ENCODE results near the gene MOCOS.

MOCOS gene

GRCh38 chr18:36274083-36274715 lies 86.9 kb downstream of the MOCOS start:
- TF ChIP-seq, protein P1, sequence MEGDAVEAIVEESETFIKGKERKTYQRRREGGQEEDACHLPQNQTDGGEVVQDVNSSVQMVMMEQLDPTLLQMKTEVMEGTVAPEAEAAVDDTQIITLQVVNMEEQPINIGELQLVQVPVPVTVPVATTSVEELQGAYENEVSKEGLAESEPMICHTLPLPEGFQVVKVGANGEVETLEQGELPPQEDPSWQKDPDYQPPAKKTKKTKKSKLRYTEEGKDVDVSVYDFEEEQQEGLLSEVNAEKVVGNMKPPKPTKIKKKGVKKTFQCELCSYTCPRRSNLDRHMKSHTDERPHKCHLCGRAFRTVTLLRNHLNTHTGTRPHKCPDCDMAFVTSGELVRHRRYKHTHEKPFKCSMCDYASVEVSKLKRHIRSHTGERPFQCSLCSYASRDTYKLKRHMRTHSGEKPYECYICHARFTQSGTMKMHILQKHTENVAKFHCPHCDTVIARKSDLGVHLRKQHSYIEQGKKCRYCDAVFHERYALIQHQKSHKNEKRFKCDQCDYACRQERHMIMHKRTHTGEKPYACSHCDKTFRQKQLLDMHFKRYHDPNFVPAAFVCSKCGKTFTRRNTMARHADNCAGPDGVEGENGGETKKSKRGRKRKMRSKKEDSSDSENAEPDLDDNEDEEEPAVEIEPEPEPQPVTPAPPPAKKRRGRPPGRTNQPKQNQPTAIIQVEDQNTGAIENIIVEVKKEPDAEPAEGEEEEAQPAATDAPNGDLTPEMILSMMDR (IDR thresholded peaks at IDR 0.05; ENCODE audit: insufficient read depth, low read depth, low read length, missing control alignments): no peak
- H3K4me3 ChIP-seq (ENCODE audit: low read length): no peak overlapping the region

GRCh38 chr18:36275561-36275960 lies 88.3 kb downstream of the MOCOS start:
- TF ChIP-seq, protein P1 (IDR thresholded peaks at IDR 0.05; ENCODE audit: insufficient read depth, low read depth, low read length, missing control alignments): no peak
- DNase-seq (ENCODE audit: low read depth): no peak
- no peak overlapping the region for H3K4me3 ChIP-seq (ENCODE audit: low read length)

More at GRCh38 chr18:36274083-36274715, 86.9 kb downstream of the MOCOS start:
- DNase-seq (ENCODE audit: low read depth): no peak

DNA sequence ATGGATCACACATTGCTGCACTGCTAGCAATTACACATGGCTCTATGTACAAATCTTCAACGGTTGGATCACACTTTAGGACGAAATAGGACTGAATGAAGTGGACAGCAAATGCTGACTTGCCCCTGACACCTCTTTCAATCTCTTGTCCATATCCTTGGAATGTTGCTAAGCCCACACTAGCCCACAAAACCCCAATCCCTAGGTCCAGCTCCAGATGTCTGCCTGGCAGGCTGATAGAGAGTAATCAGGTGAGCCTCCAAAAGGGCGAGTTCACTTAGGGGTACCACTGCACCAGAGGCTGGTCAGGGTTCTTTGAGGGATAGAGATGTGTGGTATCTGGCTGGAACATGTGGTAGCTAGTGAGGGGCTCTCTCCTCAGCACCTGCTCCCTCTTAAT lies 91.7 kb downstream of the MOCOS start:
- TF ChIP-seq, protein P1 (IDR thresholded peaks at IDR 0.05; ENCODE audit: insufficient read depth, low read depth, low read length, missing control alignments): no peak
- H3K4me3 ChIP-seq (ENCODE audit: low read length): no peak overlapping the region
- no peak for DNase-seq (ENCODE audit: low read depth)

DNA sequence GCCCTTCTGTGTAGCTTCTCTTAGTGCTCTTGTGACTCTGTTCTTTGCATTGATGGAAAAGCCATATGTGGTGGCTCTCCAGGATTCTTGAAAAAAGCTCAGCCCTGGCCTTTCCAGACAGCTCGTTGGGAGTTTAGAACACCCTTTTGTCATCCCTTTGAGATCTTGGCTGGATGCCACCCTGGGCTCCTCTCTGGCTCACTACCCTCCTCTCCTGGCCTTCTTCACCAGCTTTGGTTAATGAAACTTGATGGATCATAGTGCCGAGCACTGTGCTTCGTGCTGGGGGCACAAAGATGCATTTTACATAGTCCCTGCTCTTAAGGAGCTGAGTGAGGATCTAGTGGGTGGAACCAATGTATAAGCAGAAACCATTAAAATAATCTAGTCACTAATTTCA lies 94.6 kb downstream of the MOCOS start:
- TF ChIP-seq, protein P1 (IDR thresholded peaks at IDR 0.05; ENCODE audit: insufficient read depth, low read depth, low read length, missing control alignments): no peak
- no peak overlapping the region for H3K4me3 ChIP-seq (ENCODE audit: low read length)
- DNase-seq (ENCODE audit: low read depth): no peak

DNA sequence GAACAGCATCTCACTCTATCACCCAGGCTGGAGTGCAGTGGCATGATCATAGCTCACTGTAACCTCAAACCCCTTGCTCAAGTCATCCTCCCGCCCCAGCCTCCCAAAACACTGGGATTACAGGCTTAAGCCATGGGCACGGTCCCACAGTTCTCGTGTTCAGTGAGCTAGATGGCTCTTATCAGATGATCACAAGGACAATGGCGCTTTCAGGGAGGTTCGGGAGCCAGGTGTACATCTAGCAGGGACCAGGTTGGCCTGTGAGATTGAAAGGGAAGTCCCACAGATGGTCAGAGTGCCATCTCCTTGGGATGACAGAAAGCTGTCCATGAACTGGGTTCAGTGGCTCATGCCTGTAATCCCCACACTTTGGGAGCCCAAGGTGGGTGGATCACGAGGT lies 96.2 kb downstream of the MOCOS start:
- no peak overlapping the region for H3K4me3 ChIP-seq (ENCODE audit: low read length)
- DNase-seq (ENCODE audit: low read depth): no peak
- TF ChIP-seq, protein P1 (IDR thresholded peaks at IDR 0.05; ENCODE audit: insufficient read depth, low read depth, low read length, missing control alignments): no peak

DNA sequence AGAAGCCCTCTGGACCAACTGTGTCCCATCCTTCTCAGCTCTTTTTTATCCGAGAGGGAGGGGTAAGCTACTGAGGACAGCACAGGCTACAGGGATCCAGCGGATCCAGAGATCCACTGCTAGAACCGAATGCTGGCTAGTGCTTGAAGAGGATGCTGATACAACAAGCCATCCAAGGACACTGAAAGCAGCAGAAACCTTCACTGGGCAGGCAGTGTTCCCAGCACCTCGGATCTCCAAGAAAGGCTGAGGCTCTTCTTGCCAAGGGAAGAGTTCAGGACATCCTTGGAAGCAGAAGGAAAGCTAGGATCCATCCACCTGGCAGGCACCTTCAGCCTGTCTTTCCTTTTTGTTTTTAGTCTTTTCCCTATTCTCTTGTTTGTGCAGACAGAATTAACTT lies 97.0 kb downstream of the MOCOS start:
- TF ChIP-seq, protein P1 (IDR thresholded peaks at IDR 0.05; ENCODE audit: insufficient read depth, low read depth, low read length, missing control alignments): no peak
- H3K4me3 ChIP-seq (ENCODE audit: low read length): no peak overlapping the region
- DNase-seq (ENCODE audit: low read depth): no peak

DNA sequence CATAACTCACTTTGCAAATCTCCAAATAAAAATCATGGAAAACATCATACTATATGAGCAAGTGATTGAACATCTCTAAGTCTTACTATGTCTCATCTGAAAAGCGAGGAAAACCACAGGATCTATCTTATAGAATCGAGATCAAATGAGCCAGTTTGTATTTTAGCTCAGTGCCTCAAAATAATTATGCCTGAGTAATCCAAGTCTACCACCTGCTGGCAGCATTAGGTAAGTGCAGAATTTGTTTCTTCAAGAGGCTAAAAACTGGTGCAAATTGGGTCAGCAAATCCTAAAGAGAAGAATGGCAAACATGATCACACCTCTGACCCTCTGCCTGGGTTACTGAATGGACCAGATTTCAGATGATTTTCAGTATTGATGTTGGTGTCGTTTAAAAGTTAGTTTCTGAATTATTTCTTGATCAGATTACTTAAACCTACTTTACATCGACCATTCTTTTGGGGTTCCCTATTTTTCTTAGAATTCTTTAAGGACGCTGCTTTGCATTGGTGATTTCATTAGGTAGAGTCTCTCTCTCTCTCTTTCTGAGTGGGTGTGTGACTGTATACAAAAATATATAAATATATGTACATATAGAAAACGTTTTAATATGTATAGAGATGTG lies 97.5 kb downstream of the MOCOS start:
- TF ChIP-seq, protein P1 (IDR thresholded peaks at IDR 0.05; ENCODE audit: insufficient read depth, low read depth, low read length, missing control alignments): peak; percentile 86
- peak; percentile 74 for DNase-seq (ENCODE audit: low read depth)

More for the DNA sequence above, 97.5 kb downstream of the MOCOS start:
- no peak overlapping the region for H3K4me3 ChIP-seq (ENCODE audit: low read length)
